ENCODE measurements around the gene GSPT1. TPM values are rescaled to one million over a fixed set of nuclear protein-coding genes. Genes with fewer than 3 reads are reported as not detected.

Gene GSPT1
- total RNA-seq, 1 donor from 2014 or later = 91.3 TPM

DNA sequence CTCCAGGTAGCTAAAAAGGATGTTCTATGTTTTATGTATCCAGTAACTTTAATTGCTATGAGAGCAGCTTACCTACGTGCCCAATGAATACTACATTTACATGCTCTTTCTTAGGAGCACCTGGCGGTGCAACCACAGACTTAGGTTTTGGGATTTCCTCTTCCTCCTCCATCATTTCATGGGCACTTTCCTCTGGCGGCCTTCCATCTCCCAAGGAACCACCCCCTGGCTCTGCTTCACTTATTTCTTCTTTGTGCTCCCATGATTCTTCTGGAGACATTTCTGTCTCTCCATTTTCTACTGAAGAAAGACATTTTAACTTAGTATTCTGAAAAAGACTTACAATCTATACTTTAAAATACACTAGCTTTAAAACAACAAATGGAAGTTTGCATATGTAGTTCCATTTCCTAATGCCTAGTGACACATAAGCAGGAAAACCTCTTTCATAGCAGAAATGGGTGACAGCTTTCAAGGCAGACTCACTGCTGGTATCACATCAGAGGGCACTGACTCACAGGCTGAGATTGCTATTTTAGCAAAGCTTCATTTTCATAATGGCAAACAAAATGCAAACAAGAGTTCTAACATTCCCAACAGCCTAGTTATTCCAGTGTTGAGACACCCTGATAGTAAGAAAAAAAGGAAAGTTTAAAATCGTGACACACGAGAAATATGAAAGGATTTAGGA, 19.1 kb downstream of the GSPT1 start:
- Mint-ChIP-seq H3K36me3 (ENCODE audit: unreplicated experiment) (peaks cover 16% of the 10 kb centered on the region), H3K27me3 (ENCODE audit: unreplicated experiment) (no peaks in the 10 kb centered on the region), H3K9me3 (ENCODE audit: unreplicated experiment) (no peaks in the 10 kb centered on the region), H3K4me3 (ENCODE audit: unreplicated experiment) (peak overlapping the region; percentile 1), H3K27ac (ENCODE audit: unreplicated experiment) (peak overlapping the region; percentile 82), H3K4me1 (ENCODE audit: unreplicated experiment) (peaks cover 23% of the 10 kb centered on the region)
- DNase-seq (ENCODE audit: extremely low spot score, unreplicated experiment) = no peak
- no peak for TF ChIP-seq CTCF (IDR thresholded peaks at IDR 0.05)

- no peaks in the 10 kb centered on the region for H3K9me3 Mint-ChIP-seq (ENCODE audit: unreplicated experiment)
- no peak for TF ChIP-seq CTCF (IDR thresholded peaks at IDR 0.05)
- peaks cover 25% of the 10 kb centered on the region for H3K36me3 Mint-ChIP-seq (ENCODE audit: unreplicated experiment)
- peaks cover 23% of the 10 kb centered on the region for H3K4me1 Mint-ChIP-seq (ENCODE audit: unreplicated experiment)
- no peaks in the 10 kb centered on the region for H3K27me3 Mint-ChIP-seq (ENCODE audit: unreplicated experiment)
- DNase-seq (ENCODE audit: extremely low spot score, unreplicated experiment) = no peak
- no peak overlapping the region for H3K4me3 Mint-ChIP-seq (ENCODE audit: unreplicated experiment)
- H3K27ac Mint-ChIP-seq (ENCODE audit: unreplicated experiment) = peak overlapping the region; percentile 4
Measured at GRCh38 chr16:11893571-11893970, 22.2 kb downstream of the GSPT1 start.

DNA sequence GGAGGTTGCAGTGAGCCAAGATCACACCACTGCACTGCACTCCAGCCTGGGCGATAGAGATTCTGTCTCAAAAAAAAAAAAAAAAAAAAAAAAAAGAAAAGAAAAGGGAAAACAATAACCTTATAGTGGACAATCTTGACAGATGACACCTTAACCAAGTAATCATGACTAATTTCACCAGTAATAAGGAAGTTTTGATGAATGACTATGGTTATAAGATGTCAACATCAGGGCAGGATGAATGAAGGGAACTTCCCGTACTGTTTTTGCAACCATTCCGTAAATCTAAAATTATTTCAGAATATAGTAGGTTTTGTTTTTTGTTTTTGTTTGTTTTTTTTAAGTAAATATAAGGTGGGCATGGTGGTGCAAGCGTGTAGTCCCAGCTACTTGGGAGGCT, 23.0 kb downstream of the GSPT1 start:
- no peak for DNase-seq (ENCODE audit: extremely low spot score, unreplicated experiment)
- H3K4me1 Mint-ChIP-seq (ENCODE audit: unreplicated experiment) = peaks cover 17% of the 10 kb centered on the region
- H3K4me3 Mint-ChIP-seq (ENCODE audit: unreplicated experiment) = no peak overlapping the region
- H3K27ac Mint-ChIP-seq (ENCODE audit: unreplicated experiment) = no peak overlapping the region
- H3K27me3 Mint-ChIP-seq (ENCODE audit: unreplicated experiment) = no peaks in the 10 kb centered on the region
- H3K9me3 Mint-ChIP-seq (ENCODE audit: unreplicated experiment) = no peaks in the 10 kb centered on the region
- no peak for TF ChIP-seq CTCF (IDR thresholded peaks at IDR 0.05)
- H3K36me3 Mint-ChIP-seq (ENCODE audit: unreplicated experiment) = peaks cover 25% of the 10 kb centered on the region

DNA sequence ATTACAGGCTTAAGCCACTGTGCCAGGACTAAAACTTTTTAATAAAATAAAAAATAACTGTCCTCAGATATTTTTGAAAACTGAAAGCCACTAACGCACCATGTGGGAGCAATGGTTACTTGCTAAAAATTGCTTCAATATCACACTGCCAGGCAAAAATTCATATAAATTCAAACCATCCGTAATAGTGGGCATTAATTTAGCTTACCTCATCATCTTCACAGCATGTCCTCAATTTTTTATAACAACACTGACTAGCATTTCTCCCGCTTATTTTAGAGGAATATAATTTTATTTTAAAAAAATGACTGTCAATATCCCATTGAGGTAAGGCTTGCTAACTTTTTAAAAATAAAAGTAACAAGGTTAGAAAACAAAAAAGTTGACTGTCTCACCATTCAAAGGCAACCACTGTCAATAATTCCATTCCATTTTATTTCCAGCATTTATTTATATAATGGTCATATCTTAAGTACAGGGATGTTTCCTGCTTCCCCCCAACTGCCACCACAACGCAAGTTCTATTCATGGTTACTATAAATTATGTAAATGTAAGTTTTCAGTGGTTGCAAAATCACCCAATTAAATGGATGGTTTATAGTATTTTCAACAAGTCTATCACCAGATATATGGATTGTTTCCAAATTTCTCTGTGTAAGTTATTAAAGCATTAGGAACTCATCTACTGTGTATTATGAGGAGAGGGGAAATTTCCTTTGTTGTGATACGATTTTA, 25.4 kb downstream of the GSPT1 start:
- Mint-ChIP-seq H3K4me1 (ENCODE audit: unreplicated experiment) (no peaks in the 10 kb centered on the region), H3K9me3 (ENCODE audit: unreplicated experiment) (no peaks in the 10 kb centered on the region), H3K27me3 (ENCODE audit: unreplicated experiment) (no peaks in the 10 kb centered on the region), H3K27ac (ENCODE audit: unreplicated experiment) (no peak overlapping the region), H3K4me3 (ENCODE audit: unreplicated experiment) (no peak overlapping the region), H3K36me3 (ENCODE audit: unreplicated experiment) (peaks cover 42% of the 10 kb centered on the region)
- DNase-seq (ENCODE audit: extremely low spot score, unreplicated experiment) = no peak
- no peak for TF ChIP-seq CTCF (IDR thresholded peaks at IDR 0.05)

DNA sequence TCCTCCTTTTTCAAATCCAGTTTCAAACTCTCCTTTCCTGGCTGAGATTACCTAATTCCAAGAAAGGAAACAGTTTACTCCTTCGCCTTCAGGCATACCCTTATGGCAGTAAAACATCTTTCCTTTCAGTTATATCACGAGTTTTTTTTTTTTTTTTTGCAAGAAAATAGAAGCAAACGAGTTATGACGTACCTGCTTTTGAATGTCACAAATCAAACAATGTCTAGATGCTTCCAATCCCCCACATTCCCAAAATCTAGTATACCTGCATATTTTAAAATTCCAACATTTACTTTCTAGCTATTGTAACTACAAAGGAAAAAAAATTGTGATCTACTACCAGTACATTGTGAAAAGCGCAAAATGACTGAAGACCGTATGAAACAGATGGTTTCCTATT, 28.9 kb downstream of the GSPT1 start:
- Mint-ChIP-seq H3K9me3 (ENCODE audit: unreplicated experiment) (no peaks in the 10 kb centered on the region), H3K4me3 (ENCODE audit: unreplicated experiment) (no peak overlapping the region), H3K27me3 (ENCODE audit: unreplicated experiment) (no peaks in the 10 kb centered on the region), H3K27ac (ENCODE audit: unreplicated experiment) (no peak overlapping the region), H3K4me1 (ENCODE audit: unreplicated experiment) (no peaks in the 10 kb centered on the region), H3K36me3 (ENCODE audit: unreplicated experiment) (peaks cover 40% of the 10 kb centered on the region)
- DNase-seq (ENCODE audit: extremely low spot score, unreplicated experiment) = no peak
- no peak for TF ChIP-seq CTCF (IDR thresholded peaks at IDR 0.05)

Data from osteocyte (in vitro differentiated cells).